Gastroesophageal sphincter (tissue), 4 donors: ENCODE results near the gene UNG. TPM values are rescaled to one million over a fixed set of nuclear protein-coding genes. Genes with fewer than 3 reads are reported as not detected.
A peak's percentile ranks its signal among the peaks of the same experiment; 100 is the strongest.

Experiments
- ATAC-seq: fragments of 150-250 bp; one replicate; pipeline ENCODE4 v1.9.1; 2016; ENCODE audit warnings: mild to moderate bottlenecking, moderate library complexity
- H3K27ac ChIP-seq, 4 donors: fragments of 200-600 bp; sonication (generic) in 3 of 4; 1 replicate in 3 of 4; 2 replicates in 1 of 4; pipeline ENCODE4 v1.5.1; 2016 to 2019
- H3K27me3 ChIP-seq: fragments of 200-600 bp; sonication (generic); one replicate; pipeline ENCODE4 v1.5.1; 2019
- H3K36me3 ChIP-seq, 2 donors: fragments of 200-600 bp; sonication (generic); one replicate each; pipeline ENCODE4 v1.5.1; 2019; ENCODE audit warnings: control low read depth in 1 of 2
- H3K4me1 ChIP-seq, 3 donors: fragments of 200-600 bp; sonication (generic); 1 replicate in 2 of 3; 2 replicates in 1 of 3; pipeline ENCODE4 v1.5.1; 2016 to 2019; ENCODE audit warnings: control low read depth in 2 of 3
- H3K4me3 ChIP-seq, 2 donors: fragments of 200-600 bp; sonication (generic); one replicate each; pipeline ENCODE4 v1.5.1; 2019; ENCODE audit warnings: mild to moderate bottlenecking in 1 of 2, moderate library complexity in 1 of 2
- H3K9me3 ChIP-seq, 3 donors: fragments of 200-600 bp; sonication (generic); one replicate each; pipeline ENCODE4 v1.5.1; 2017 to 2019; ENCODE audit warnings: control low read depth in 2 of 3
- EP300 ChIP-seq: sonication (generic); formaldehyde crosslinking; IDR thresholded peaks from one replicate; pipeline ENCODE4 v1.6.1; 2017; ENCODE audit warnings: antibody characterized with exemption, mild to moderate bottlenecking
- POLR2A ChIP-seq, 2 donors: fragments of 450-650 bp; IDR thresholded peaks; one replicate each; pipeline ENCODE4 v1.6.1; 2017; ENCODE audit warnings: antibody characterized with exemption in 2 of 2, mild to moderate bottlenecking in 2 of 2, moderate library complexity in 1 of 2
- POLR2AphosphoS5 ChIP-seq: sonication (generic); formaldehyde crosslinking; IDR thresholded peaks from one replicate; pipeline ENCODE4 v1.6.1; 2017; ENCODE audit warnings: antibody characterized with exemption
- WGBS, 2 donors: methylation state at CpG; one replicate each; pipeline ENCODE4 v1.1.5; 2018; ENCODE audit warnings: low coverage in 1 of 2; 5-methylcytosine and 5-hydroxymethylcytosine counted together
- total RNA-seq, 4 donors: library from RNA; depleted of rRNA; stranded (reverse); fragments of >200 nt; gene quantifications; one replicate each; pipeline ENCODE4 v1.1.0, GENCODE V29; 2016
- TF ChIP-seq, protein P1 (sequence below), 4 experiments: fragments of 200-600 bp in 2 of 4; fragments of 450-650 bp in 2 of 4; sonication (generic) in 1 of 4; IDR thresholded peaks; one replicate each; pipeline ENCODE4 v1.5.1; 2017 to 2019; ENCODE audit warnings: antibody characterized with exemption in 4 of 4, mild to moderate bottlenecking in 2 of 4, moderate library complexity in 2 of 4

The UNG gene
- total RNA-seq, 4 donors from 2014 or later, result 12.1 to 18.2 (median 17.3) TPM

DNA sequence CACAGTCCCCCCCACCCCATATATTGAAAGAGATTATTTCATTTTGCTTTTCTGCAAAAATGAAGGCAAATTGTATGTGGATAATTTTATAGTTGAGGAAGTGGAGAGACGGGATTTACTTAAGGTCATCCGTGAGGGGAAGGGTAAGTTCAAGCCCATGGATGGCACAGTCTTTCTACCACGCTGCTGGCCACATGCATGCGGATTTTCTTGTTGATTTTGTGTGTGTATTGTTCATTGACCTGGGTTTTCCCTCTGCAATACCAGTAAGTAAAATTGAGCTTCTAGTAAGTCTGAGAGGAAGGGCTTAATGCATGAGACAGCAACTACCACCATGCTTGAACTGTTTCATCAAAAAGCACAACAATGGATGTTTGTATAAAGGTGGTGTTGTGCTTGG lies 54.1 kb downstream of the UNG start:
- 77 to 89% methylated on average over 4 of the region's 4 CpGs for WGBS, 2 donors
- Histone ChIP-seq H3K4me1 (peaks cover 6 to 72% (median 11%) of the 10 kb centered on the region in 3 donors), H3K27ac (peak overlapping the region in 1 of 4 donors; percentile 84), H3K27me3 (no peaks in the 10 kb centered on the region), H3K9me3 (no peaks in the 10 kb centered on the region), H3K36me3 (no peaks in the 10 kb centered on the region), H3K4me3 (no peak overlapping the region)
- ATAC-seq, result no peak
- TF ChIP-seq POLR2AphosphoS5 (no peak), POLR2A (IDR thresholded peaks at IDR 0.05) (no peak), EP300 (no peak)
- TF ChIP-seq, protein P1, sequence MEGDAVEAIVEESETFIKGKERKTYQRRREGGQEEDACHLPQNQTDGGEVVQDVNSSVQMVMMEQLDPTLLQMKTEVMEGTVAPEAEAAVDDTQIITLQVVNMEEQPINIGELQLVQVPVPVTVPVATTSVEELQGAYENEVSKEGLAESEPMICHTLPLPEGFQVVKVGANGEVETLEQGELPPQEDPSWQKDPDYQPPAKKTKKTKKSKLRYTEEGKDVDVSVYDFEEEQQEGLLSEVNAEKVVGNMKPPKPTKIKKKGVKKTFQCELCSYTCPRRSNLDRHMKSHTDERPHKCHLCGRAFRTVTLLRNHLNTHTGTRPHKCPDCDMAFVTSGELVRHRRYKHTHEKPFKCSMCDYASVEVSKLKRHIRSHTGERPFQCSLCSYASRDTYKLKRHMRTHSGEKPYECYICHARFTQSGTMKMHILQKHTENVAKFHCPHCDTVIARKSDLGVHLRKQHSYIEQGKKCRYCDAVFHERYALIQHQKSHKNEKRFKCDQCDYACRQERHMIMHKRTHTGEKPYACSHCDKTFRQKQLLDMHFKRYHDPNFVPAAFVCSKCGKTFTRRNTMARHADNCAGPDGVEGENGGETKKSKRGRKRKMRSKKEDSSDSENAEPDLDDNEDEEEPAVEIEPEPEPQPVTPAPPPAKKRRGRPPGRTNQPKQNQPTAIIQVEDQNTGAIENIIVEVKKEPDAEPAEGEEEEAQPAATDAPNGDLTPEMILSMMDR (IDR thresholded peaks at IDR 0.05), result no peak

DNA sequence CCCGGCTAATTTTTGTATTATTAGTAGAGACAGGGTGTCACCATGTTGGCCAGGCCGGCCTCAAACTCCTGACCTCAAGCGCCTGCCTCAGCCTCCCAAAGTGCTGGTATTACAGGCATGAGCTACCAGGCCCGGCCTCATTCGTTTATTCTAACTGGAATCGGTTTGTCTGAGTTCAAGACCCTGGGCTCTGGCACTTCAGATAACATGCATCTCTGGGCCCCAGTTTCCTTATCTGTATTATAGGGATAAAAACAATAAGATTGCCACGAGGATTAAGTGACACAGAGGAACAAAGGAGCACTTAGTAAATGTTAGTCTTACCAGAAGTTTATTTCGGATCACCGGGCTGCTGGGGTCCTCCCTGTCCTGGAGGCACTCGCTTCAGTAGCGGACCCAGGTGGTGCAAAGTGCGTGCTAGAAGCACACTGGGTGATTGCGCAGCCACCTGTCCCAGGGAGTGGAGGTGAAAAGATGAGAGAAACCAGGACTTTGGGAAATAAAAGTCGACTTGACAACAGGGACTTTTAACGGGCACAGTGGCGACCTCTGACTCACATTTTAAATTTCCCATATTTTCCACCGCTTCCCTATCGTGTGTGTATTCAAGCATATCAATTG lies 56.5 kb downstream of the UNG start:
- Histone ChIP-seq H3K4me3 (peak overlapping the region; percentile 48 to 70), H3K4me1 (peaks cover 0 to 72% (median 13%) of the 10 kb centered on the region in 3 donors)
- WGBS, 2 donors, result 12 to 19% methylated on average over 6 to 17 of the region's 18 CpGs

DNA sequence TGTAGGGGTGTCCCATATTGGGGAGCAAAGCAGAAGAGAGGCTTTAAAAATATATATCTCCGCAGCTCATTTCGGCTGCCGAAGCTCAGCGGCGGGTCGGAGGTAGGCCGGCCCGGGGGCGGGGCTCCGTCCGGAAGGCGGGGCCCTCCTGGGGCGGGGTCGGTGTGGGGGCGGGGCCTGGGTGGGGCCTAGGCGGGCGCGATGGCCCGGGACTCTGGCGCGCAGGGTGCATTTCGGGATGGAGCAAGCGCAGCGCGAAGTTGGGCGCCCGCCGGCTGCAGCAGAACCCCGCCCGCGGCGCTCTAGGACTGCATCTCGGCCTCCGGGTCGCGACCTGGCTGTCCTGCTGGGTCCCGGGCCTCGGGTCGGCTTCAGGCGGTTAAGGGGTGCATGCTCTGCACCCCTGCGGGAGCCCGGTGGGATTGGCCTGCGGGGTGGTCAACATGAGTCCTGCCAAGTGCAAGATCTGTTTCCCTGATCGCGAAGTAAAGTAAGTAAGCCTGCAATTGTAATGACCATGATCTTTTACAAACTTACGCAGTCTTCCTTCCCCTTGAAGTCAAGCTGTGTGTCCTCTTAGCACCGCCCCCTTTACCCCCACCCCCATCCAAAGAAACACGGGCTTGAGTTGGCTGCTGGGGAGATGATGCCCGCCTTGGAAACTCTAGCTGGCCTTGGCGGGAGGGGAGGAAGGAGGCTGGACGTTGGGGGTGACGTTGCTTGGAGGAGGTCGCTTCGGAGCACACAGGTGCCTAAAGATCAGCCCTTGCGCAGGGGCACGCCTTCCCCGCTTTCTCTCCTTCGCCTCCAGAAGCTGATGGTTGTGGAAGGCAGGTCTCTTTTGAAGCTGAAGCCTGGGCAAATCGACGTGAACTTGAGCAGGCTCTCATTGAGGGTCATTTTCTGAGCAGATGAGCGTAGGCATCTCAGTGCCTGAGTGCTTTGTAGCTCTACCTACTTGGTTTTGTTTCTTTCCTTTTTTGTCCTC lies 57.3 kb downstream of the UNG start:
- Histone ChIP-seq H3K4me1 (peaks cover 0 to 72% (median 18%) of the 10 kb centered on the region in 3 donors), H3K36me3 (no peaks in the 10 kb centered on the region), H3K27ac (peak overlapping the region; percentile 68 to 99 (median 95)), H3K27me3 (no peaks in the 10 kb centered on the region), H3K9me3 (no peaks in the 10 kb centered on the region), H3K4me3 (peak overlapping the region; percentile 48 to 70)
- WGBS, 2 donors, result 0% methylated on average over 4 of the region's 61 CpGs; no CpG with 5 or more reads in 1 of the 2 donors
- peak; percentile 67 to 80 for TF ChIP-seq POLR2A (IDR thresholded peaks at IDR 0.05)
- TF ChIP-seq, protein P1 (IDR thresholded peaks at IDR 0.05), result peak in 2 of 4 experiments; percentile 30 to 33
- no peak for TF ChIP-seq EP300
- peak; percentile 57 for TF ChIP-seq POLR2AphosphoS5
- peak; percentile 93 for ATAC-seq

More for the DNA sequence above, 56.5 kb downstream of the UNG start:
- H3K9me3 ChIP-seq, result no peaks in the 10 kb centered on the region
- H3K36me3 ChIP-seq, result no peaks in the 10 kb centered on the region
- ATAC-seq, result peak; percentile 20
- H3K27ac ChIP-seq, result peak overlapping the region; percentile 68 to 99 (median 95)
- H3K27me3 ChIP-seq, result no peaks in the 10 kb centered on the region
- TF ChIP-seq POLR2AphosphoS5 (peak; percentile 7), EP300 (no peak)

DNA sequence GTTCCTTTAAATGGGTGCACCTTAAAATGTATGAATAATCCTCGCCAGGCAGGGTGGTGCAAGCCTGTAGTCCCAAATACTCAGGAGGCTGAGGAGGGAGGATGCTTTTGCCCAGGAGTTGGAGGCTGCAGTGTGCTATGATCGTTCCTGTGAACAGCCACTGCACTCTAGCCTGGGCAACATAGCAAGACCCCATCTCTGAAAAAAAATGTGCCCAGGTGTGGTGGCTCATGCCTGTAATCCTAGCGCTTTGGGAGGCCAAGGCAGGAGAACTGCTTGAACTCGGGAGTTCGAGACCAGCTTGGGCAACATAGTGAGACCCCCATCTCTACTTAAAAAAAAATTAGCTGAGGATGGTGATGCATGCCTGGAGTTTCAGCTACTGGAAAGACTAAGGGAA lies 58.6 kb downstream of the UNG start:
- Histone ChIP-seq H3K27me3 (no peaks in the 10 kb centered on the region), H3K27ac (peak overlapping the region; percentile 68 to 99 (median 95)), H3K9me3 (no peaks in the 10 kb centered on the region), H3K36me3 (no peaks in the 10 kb centered on the region), H3K4me3 (peak overlapping the region; percentile 48 to 70), H3K4me1 (peaks cover 3 to 81% (median 28%) of the 10 kb centered on the region in 3 donors)
- no peak for ATAC-seq
- no peak for TF ChIP-seq EP300
- no peak for TF ChIP-seq POLR2A (IDR thresholded peaks at IDR 0.05)
- TF ChIP-seq POLR2AphosphoS5, result no peak
- TF ChIP-seq, protein P1 (IDR thresholded peaks at IDR 0.05), result no peak
- 59% methylated on average over 3 of the region's 5 CpGs; no CpG with 5 or more reads in 1 of the 2 donors for WGBS, 2 donors

DNA sequence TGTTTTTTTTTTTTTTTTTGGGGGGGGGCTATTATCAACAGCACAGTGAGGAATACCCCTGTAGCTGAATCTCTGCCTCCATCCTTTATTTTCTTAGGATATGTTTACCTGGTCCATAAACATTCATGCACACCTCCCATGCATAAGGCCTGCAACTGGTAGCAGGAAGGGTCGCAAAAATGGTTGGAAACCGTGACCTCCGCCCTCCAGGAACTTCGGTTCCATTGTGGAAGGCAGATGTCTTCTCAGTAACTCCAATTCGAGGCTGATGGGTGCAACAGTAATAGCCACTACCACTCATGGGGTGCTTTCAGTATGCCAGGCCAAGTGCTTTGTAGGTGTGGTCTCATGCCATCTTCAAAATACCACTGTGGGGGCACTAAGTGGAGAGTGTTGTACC lies 59.2 kb downstream of the UNG start:
- Histone ChIP-seq H3K27ac (peak overlapping the region in 3 of 4 donors; percentile 93 to 99 (median 97)), H3K36me3 (no peaks in the 10 kb centered on the region), H3K4me3 (peak overlapping the region in 1 of 2 donors; percentile 70), H3K4me1 (peaks cover 3 to 86% (median 31%) of the 10 kb centered on the region in 3 donors), H3K9me3 (no peaks in the 10 kb centered on the region), H3K27me3 (no peaks in the 10 kb centered on the region)
- no peak for TF ChIP-seq EP300
- TF ChIP-seq, protein P1 (IDR thresholded peaks at IDR 0.05), result no peak
- TF ChIP-seq POLR2AphosphoS5, result no peak
- TF ChIP-seq POLR2A (IDR thresholded peaks at IDR 0.05), result no peak
- 79% methylated on average over 5 of the region's 5 CpGs; no CpG with 5 or more reads in 1 of the 2 donors for WGBS, 2 donors
- ATAC-seq, result no peak
